HG02981 (cell line): ENCODE data around the gene GTF2IRD2.
A peak's percentile ranks its signal among the peaks of the same experiment; 100 is the strongest.
"Not testable (repeated sequence)": the region's sequence is repeated elsewhere in the genome, so short reads cannot be mapped to it uniquely, and the experiment has no call there.

ENCODE experiments used
- ATAC-seq: cut with Tn5 transposase; IDR thresholded peaks from one replicate; pipeline ENCODE4 v1.9.1; 2021; ENCODE audit warnings: mild to moderate bottlenecking, moderate library complexity; ENCODE audit not compliant: unreplicated experiment

GTF2IRD2 gene

GRCh38 chr7:74788369-74789150 is 62.8 kb downstream of the GTF2IRD2 start:
- ATAC-seq: peak; percentile 86

DNA sequence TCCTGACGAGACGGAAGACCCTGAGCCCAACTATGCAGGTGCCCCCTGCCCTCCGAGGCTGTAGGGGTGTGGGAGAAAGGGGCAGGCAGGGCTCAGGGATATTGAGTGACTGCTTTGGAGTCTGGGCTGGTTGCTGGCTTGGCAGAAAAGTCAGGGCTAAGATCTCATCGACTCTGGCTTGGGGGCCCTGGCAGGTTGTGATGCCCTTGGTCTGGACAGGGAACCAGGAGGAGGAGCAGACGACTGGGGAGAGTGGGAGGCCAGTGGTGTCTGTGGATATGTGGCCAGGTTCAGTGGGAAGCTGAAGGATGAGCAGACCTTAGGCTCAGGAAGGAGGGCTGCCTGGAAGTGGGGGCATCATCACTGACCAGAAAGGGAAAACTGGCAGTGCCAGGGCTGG is 67.8 kb downstream of the GTF2IRD2 start:
- ATAC-seq: not testable (repeated sequence)

GRCh38 chr7:74781746-74782145 is 69.7 kb downstream of the GTF2IRD2 start:
- ATAC-seq: not testable (repeated sequence)

DNA sequence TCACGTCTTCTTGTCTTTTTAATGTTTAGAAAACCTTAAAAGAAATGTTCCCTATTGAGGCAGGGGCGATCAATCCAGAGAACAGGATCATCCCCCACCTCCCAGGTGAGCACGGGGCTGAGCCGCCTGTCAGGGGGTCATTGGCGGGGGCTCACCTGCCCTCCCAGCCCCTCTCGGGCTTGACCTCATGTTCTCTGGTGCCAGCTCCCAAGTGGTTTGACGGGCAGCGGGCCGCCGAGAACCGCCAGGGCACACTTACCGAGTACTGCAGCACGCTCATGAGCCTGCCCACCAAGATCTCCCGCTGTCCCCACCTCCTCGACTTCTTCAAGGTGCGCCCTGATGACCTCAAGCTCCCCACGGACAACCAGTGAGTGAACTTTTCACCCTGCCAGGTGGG is 72.4 kb downstream of the GTF2IRD2 start:
- not testable (repeated sequence) for ATAC-seq

DNA sequence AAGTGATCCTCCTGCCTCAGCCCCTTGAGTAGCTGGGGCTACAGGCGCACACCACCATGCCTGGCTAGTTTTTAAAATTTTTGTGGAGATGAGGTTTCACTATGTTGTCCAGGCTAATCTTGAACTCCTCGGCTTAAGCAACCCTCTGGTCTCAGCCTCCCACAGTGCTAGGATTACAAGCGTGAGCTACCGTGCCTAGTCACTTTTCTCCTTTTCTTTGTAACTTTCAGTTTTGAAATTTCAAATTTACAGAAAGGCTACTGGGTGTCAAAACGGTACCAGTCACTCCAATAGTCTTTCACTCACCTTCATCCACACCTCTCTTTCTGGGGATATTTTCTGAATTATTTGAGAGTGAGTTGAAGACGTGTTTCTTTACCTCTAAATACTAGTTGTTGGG is 76.3 kb downstream of the GTF2IRD2 start:
- not testable (repeated sequence) for ATAC-seq

DNA sequence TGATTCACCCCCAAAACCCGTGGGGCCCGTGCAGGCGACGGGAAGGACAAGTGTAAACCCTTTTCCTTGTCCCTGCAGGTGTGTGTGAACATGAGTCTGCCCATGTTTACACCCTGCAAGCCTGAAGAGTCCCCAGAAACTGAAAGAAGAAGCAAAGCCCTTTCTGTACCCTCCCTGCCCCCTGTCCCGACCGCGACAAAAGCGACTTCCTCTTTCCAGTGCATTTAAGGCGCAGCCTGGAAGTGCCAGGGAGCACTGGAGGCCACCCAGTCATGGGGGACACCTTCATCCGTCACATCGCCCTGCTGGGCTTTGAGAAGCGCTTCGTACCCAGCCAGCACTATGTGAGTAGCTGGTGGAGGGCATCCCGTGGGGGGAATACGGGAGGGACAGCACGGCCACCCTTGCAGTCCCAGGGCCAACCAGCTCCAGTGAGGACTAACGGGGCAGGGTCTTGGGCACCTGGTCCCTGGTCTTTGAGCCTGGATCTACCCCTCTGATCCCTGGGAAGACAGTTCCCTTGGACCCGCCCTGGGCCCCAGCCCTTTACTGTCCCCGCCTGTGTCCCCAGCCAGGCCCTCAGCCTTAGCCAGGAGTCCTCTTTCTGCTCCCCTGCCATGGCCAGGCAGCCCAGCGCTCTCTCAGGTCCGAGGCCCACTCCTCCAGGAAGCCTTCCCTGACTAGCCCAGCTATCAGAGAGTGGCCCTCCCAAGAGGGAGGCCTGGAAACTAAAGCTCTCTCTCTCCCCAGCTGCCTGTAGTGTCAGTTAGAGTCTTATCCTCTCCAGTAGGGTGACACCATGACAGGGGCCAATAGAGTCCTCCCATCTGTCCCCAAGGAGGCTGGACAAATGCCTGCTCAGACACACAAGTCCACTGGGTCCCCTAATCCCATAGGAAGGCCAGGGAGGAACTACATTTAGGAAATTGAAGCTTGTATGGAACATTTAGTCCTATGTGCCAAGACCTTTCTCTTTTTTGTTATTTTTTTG is 77.3 kb downstream of the GTF2IRD2 start, which contains the start of gene NCF1:
Gene NCF1 (plus strand): TSS at position 252 of the 991 bp plus-strand sequence. CDS start 21 bp downstream, at position 273.
- ATAC-seq: peak; percentile 82

DNA sequence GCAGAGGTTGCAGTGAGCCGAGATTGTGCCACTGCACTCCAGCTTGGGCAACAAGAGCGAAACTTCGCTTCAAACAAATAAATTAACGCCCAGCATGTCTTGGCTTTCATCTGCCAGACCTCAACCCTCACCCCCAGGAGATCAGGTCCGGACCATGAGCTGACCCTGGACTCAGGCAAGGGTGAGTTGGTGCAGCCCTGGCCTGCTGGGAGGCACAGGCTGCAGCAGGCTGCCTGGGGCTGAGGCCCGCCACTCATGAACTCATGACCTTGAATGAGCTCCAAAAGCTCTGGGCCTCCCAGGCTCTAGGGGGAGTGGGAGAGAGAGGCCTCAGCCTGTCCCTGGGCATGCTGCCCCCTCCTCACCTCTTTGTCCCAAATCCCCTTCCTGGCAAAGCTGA is 79.3 kb downstream of the GTF2IRD2 start:
- not testable (repeated sequence) for ATAC-seq

- not testable (repeated sequence) for ATAC-seq
Measured at GRCh38 chr7:74770062-74770461, 81.3 kb downstream of the GTF2IRD2 start.

DNA sequence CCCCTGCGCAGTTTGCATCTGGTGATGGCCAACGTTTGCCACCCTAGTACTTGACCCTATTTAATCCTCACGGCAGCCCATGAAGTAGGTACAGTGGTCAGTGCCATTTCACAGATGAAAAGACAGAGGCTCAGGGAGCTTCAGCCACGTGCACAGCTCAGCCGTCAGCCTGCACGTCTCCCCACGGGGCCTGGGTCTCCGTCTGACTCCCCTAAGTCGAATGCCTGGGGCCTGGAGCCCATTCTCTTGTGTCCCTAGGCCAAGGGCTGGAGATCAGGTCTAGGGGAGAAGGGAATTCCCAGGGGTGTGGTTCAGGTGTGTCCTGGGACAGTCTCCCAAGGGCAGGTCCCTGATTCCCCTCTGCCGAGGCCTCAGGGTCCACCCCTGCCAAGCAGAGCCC is 84.4 kb downstream of the GTF2IRD2 start:
- not testable (repeated sequence) for ATAC-seq

GRCh38 chr7:74766509-74766908 is 84.9 kb downstream of the GTF2IRD2 start:
- not testable (repeated sequence) for ATAC-seq

DNA sequence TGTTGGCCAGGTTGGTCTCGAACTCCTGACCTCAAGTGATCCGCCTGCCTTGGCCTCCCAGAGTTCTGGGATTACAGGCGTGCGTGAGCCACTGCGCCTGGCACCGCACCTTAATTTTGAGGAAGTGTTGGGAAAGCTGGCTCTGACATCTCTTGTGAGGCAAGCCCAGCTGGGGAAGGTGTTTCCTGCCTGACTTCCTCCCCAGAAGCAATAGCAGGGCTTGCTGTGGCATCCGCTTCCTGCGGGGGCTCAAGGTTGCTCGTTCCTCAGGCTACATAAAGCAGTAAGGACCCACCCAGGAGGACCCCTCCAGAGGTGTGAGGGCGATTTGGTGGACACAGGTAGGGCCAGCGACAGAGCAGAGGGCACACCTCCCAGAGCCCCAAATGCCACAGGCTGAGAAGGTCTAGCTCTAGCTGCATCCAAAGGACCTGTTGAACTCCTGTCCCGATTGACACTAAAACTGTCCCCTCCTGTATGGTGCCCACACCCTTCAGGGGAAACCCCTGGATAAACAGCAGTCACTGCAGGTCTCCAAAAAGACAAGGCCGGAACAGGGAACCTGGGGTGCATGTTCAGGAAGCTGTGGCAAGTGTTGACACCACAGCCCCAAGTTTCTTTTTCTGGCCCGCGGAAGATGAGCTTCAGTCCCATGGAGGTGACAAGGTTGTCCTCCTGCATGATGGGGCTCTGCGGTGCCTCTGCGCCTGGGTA is 86.0 kb downstream of the GTF2IRD2 start:
- ATAC-seq: not testable (repeated sequence)

DNA sequence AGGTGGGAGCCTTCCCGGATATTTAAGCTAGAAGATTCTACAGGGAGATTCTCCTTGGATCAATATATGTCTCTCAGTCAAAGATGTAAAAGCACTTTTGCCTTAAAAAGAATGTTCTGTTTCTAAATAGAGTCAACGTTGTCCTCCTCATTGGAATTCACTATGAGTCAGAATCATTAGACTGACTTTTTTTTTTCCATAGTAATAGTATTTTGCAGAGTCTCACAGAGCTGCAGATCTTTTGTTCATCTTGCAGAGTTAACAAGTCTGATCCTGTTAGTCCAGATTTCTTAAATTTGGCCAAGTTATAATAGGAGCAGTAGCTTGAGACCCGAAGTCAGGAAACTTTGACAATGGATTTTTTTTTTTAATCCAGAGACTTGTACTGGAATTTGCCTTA is 92.4 kb downstream of the GTF2IRD2 start:
- ATAC-seq: not testable (repeated sequence)

- ATAC-seq: not testable (repeated sequence)
Measured at GRCh38 chr7:74758268-74758667, 93.1 kb downstream of the GTF2IRD2 start.

- ATAC-seq: not testable (repeated sequence)
Measured at GRCh38 chr7:74756673-74757072, 94.7 kb downstream of the GTF2IRD2 start.

GRCh38 chr7:74753921-74754482 is 97.4 kb downstream of the GTF2IRD2 start:
- ATAC-seq: not testable (repeated sequence)
